AG04449 (cell line): ENCODE measurements around the gene VSTM2B.

Experiments used
- CTCF ChIA-PET: fragments of 350-600 bp; formaldehyde crosslinking; extraction: SDS; loops from one replicate; lab custom pipeline; 2021; ENCODE audit warnings: antibody characterized with exemption; lab: Yijun Ruan, JAX
- POLR2A ChIA-PET: fragments of 400-600, 350-600 bp; formaldehyde crosslinking; extraction: SDS; loops from one replicate; lab custom pipeline; 2020; ENCODE audit warnings: antibody characterized with exemption, inconsistent platforms; lab: Yijun Ruan, JAX
- DNase-seq: peaks from one replicate; pipeline ENCODE4 v3.0.0-alpha.2; 2010; ENCODE audit warnings: low read depth, low spot score
- H3K4me3 ChIP-seq: 2 replicates; pipeline ENCODE4 v1.5.1; 2011; ENCODE audit warnings: low read depth, mild to moderate bottlenecking, control low read depth, low read length
- TF ChIP-seq, protein P1 (sequence below): IDR thresholded peaks from one replicate; pipeline ENCODE4 v1.5.1; 2011; ENCODE audit warnings: mild to moderate bottlenecking, moderate library complexity, low read length, control low read depth, inconsistent platforms; ENCODE audit not compliant: insufficient read depth; ENCODE audit errors: missing control alignments

The VSTM2B gene

GRCh38 chr19:29487432-29487831 is 38.4 kb upstream of the VSTM2B start:
- ChIA-PET POLR2A (no interaction called here), CTCF (no interaction called here)
- DNase-seq: no peak
- H3K4me3 ChIP-seq: no peak overlapping the region
- TF ChIP-seq, protein P1, sequence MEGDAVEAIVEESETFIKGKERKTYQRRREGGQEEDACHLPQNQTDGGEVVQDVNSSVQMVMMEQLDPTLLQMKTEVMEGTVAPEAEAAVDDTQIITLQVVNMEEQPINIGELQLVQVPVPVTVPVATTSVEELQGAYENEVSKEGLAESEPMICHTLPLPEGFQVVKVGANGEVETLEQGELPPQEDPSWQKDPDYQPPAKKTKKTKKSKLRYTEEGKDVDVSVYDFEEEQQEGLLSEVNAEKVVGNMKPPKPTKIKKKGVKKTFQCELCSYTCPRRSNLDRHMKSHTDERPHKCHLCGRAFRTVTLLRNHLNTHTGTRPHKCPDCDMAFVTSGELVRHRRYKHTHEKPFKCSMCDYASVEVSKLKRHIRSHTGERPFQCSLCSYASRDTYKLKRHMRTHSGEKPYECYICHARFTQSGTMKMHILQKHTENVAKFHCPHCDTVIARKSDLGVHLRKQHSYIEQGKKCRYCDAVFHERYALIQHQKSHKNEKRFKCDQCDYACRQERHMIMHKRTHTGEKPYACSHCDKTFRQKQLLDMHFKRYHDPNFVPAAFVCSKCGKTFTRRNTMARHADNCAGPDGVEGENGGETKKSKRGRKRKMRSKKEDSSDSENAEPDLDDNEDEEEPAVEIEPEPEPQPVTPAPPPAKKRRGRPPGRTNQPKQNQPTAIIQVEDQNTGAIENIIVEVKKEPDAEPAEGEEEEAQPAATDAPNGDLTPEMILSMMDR: no peak

DNA sequence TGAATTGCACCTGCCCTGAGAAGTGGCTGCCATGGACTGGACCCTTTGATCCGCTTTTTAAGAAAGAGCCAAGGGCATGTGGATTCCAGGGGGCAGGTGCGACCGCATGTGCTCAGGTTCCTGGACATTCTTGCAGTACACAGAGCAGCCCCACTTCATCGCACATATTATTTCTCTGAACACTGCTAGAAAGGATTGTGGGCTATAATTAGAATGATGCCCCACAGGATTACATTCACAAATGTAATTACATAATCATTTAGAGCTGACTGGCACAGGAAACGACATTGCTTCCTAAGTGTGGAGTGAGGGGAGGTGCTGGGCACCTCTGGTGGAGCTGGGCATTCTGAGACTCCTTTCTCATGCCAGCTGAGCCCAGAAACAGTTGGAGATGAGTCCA is 37.5 kb upstream of the VSTM2B start:
- ChIA-PET CTCF (no interaction called here), POLR2A (no interaction called here)
- no peak for DNase-seq
- no peak overlapping the region for H3K4me3 ChIP-seq
- TF ChIP-seq, protein P1: no peak

DNA sequence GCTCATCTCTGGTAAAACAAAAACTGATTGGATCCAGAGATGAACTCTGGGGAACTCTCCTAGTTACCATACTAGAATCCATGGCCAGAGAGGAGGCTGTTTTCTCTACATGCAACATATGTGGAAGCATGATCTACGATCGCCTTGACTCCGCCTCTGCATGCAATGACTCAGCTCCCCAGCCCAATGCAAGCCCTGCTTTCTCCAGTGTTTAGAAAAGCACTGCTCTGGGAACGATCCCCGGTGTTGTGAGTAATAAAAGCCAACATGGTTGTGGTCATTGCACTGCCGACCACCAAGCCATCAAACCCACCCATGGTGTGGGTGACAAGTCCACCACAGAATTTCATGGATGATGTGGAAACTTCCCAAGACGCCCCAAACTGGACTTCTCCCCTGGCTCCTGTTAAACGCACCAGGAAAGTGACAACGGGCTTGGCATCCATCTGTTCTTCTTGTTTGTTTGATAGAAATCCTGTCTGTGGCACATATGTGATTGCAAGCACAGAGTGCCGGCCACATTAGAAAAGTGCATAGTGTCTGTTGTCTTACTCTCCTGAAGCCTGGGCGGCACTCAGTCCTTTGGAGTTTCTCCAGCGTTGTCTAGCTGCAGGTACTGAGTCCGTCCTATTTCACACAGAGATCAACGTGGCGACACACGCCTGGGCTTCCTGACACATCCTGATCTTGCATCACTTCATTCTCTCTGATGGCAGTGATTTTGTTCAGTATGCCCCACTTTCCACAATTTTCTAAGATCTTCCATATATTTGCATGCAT is 36.4 kb upstream of the VSTM2B start:
- CTCF ChIA-PET: no interaction called here
- POLR2A ChIA-PET: interaction anchor here (0.7 kb wide), 1 partner anchor 225 kb away, joined by 3 read pairs; no protein-coding TSS in a partner anchor
- TF ChIP-seq, protein P1: no peak
- H3K4me3 ChIP-seq: no peak overlapping the region
- no peak for DNase-seq

- TF ChIP-seq, protein P1: no peak
- POLR2A ChIA-PET: no interaction called here
- CTCF ChIA-PET: no interaction called here
- no peak overlapping the region for H3K4me3 ChIP-seq
- DNase-seq: no peak
Measured at GRCh38 chr19:29491491-29491890, 34.3 kb upstream of the VSTM2B start.

- H3K4me3 ChIP-seq: no peak overlapping the region
- ChIA-PET POLR2A (no interaction called here), CTCF (no interaction called here)
- TF ChIP-seq, protein P1: no peak
- no peak for DNase-seq
Measured at GRCh38 chr19:29491995-29492577, 33.7 kb upstream of the VSTM2B start.

DNA sequence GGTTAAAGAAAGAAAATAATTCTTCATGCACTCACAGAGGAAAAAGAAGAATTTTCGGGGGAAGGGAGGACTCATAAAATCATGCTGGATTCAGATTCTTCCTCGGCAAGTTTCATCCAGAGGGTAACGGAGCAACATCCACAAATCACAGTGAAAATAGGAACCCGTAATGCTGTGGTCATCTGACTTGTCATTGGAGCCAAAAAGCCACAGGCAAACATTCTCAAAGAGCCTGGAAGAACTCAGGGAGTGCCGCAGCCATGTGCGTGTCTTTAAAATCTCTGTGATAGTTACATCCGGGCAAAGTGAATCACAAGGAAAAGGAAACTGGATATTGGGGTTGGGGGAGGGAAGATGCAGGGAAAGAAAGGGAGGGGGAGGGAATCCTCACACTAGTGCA is 33.0 kb upstream of the VSTM2B start:
- no peak overlapping the region for H3K4me3 ChIP-seq
- POLR2A ChIA-PET: no interaction called here
- DNase-seq: no peak
- CTCF ChIA-PET: no interaction called here
- TF ChIP-seq, protein P1: no peak
